HG02623 (cell line): ENCODE results near the gene TMEM176A.

Experiments used
- ATAC-seq: cut with Tn5 transposase; IDR thresholded peaks from one replicate; pipeline ENCODE4 v1.9.1; 2021; ENCODE audit warnings: moderate library complexity; ENCODE audit not compliant: unreplicated experiment

TMEM176A gene

DNA sequence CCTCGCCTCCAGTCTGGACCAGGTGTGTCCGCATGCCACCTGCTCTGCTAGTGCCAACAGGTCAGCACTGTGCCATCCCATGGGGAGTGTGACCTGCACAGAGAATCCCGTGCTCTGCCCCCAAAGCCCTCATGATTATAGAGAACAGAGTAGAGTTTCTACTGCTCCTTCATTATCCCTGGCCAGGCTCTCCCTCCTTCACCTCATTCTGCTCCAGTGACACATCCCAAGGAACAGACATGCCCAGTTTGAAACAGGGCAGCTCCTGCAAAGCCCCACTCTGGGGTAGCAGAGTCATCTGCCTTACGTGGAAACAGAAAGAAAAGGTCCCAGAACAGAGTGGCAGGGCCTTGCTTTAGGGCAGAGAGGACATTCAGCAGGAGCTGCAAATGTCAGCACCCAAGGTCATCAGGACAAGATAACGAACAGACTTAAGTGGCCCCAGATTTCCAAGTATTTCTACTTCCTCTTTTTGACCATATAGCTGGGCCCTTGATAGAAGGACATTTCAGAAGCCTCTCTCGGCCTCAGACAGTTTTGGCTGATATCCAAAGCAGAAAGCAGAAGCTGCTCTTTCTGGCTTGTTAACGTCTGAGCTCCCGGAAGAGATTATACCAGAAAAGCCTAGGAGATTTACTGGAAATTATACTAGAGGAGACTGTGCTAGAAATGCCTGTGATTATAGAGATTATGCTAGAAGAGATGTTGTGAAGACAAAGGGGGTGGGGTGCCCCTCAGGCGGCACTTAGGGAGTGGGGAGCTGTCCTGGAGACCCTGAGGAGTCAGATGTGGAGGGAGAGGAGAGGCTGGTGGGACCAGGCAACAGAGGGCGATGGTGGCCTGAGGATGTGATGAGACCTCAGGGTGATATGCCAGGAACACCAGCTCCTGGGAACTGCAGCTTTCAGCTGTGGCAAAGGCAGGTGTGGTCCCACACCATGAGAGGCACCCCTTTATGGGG lies 13.0 kb upstream of the TMEM176A start:
- ATAC-seq = no peak

DNA sequence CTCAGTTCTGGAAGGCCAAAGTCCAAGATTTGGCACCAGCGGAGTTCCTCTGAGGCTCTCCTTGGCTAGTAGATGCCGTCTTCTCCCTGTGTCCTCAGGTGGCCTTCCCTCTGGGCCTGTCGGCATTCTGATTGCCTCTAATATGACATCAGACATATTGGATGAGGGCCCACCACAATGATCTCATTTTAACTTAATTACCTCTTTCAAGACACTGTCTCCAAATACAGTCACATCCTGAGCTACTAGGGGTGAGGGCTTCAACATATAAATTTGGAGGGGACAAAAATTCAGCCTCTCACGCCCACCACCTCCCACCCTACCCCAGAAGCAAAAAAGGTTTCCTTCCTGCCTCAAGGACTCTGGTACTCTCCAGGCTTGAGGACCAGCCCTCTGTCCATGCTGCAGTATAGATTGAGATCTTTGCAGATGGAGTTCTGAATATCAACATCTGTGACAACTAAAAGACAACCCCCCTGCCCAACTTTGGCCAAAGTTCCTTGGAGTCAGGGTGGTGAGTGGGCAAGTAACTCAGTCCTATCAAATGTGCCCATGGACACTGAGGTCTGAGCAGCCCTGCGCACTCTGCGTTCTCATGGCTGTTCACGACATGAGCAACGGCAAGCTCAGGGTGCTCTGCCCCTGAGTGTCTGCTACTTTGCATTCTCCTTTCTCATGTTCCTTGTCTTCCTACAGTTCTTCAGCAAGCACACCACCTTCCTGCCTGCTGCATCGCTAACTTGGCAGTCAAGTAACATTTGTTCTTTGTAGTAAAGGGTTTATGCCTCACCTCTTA lies 11.9 kb upstream of the TMEM176A start:
- ATAC-seq = no peak

DNA sequence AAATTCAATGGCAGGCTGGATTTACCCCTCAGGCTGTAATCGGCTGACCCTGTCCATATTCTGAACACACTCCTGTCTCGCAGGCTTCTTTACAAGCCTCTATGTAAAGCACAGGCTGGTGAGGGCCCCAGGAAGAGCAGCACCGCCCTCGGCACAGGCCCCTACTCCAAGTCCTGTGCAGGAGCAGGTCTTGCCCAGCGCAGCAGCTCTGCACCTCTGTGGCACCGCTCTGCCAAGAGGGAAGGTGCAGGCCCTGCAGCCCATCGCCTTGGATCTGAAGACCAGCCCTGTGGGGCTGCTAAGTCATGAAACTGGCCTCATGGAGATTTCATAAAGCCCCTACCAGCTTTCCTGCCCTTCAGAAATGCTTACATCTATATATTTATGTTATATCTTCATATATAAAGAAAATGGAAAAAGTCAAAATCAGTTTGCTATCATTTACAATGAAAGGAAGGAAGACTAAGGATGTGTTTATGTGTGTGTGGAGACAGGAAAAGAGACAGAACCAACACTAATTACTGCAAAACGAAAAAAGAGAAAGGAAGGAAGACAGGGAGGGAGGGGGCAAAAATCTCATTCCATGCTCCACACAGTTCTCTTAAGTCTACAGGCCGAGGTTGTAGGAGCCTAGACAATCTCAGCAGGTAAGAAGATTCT lies 10.0 kb upstream of the TMEM176A start:
- no peak for ATAC-seq

DNA sequence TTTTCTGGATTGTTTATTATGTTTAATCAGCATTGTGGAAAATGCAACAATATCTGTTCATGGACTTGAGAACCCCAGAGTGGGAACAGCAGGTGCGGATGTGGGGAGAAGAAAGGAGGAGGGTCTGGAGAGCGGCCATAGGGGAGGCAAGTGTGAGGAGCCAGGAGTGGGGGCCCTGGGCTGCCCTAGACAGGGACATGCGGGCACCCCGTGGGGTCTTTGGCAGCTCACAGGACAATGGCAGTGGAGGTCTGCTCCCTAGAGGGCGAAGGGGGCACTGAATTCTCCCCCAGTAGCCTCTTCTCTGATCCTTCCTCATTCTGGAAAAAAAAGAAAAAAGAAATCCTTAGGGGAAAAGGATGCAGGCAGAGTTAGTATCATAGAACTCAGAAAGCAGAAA lies 9.3 kb upstream of the TMEM176A start:
- no peak for ATAC-seq

DNA sequence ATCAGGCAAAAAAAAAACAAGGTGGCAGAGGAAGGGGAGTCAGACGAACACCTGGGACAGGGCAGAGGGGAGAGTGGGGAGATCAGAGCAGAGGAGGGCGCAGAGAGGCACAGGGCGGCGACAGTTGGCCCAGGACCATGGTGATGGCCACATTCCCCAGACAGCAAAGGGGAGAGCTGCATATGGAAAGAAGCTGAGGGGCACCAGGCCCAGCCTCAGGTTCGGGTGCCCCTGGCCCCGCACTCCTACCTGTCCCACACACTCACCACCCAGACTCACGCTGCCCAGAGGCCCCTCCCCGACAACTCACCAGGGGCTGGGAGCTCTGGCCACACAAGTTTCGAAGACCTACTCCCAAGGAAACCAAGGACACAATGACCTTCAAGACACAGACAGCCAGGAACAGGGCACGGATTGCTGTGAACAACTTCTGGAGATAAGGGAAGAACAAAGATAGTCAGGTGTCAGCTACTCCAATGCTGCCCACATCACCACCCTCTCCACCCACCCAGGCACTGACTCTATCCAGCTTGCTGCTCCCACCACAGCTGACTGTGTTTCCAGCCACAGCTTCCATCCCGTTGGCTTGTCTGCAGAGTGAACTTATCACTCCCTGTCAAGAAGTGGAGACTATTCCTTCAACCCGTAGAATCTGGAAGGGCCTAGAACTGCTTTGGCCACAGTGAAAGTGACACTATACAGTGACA lies 8.7 kb upstream of the TMEM176A start:
- no peak for ATAC-seq

DNA sequence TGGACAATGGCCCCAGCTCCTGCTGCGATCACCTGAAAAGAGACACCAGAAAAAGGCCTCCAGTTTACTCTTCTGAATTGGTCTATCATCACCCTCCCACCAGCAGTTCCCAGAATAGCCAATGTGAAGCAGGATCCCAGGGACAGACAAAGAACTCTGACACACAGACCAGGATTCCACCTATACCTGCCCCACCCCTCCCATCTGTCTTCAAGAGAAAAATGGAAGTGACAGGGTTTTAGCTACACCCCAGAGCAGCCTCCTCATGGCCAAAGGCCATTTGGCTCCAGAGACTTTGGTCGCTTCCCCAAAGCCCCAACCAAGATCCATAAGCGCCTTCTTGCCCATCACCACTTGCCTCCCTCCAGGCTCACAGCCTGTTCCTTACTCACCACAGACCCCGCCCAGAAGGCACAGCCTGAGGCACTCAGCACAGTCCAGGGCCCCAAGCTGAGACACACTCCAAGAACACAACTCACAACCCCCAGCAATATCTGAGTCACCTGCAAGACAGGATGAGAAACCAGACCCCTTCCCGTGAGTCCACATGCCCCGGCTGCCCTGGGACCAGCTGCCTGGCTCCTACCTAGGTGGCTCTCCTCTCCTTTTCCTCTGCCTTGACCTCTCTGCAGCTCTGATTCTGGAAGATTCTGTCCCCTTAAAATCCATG lies 6.9 kb upstream of the TMEM176A start:
- no peak for ATAC-seq

DNA sequence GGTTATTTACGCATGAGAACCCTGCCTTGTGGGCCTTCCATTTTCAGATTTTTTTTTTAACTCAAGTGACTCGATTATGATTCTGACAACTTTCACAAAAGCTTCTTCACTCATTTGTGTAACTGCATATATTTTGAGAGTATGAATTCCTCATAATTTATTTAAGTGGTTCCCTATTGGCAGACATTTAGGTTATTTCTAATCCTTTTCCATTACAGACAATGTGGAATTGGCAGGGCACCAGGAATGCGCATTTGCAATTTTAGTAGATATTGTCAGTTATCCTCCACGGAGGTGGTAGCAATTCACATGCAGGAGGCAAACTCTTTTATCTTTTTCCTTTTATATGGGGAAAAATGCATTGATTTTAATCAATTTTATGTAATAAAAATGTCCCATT lies 2.9 kb upstream of the TMEM176A start:
- no peak for ATAC-seq

DNA sequence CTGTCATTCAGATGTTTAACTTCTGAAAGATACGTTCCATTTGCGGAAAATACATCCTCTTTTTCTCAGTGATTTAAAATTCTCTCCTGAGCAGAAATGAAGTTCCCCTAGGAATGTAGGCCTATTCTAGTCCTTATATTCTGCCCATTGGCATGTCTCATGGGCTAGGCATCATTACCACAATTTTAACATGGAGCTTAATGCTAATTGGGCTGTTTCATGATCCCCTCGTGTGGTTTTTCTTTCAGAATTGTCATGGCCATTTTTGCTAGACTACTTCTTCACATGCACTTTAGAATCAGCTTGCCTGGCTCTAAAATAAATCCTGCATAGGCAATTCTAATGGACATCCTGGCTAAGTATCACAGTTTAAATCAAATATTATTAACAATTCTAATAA lies 1.4 kb upstream of the TMEM176A start:
- ATAC-seq = no peak

DNA sequence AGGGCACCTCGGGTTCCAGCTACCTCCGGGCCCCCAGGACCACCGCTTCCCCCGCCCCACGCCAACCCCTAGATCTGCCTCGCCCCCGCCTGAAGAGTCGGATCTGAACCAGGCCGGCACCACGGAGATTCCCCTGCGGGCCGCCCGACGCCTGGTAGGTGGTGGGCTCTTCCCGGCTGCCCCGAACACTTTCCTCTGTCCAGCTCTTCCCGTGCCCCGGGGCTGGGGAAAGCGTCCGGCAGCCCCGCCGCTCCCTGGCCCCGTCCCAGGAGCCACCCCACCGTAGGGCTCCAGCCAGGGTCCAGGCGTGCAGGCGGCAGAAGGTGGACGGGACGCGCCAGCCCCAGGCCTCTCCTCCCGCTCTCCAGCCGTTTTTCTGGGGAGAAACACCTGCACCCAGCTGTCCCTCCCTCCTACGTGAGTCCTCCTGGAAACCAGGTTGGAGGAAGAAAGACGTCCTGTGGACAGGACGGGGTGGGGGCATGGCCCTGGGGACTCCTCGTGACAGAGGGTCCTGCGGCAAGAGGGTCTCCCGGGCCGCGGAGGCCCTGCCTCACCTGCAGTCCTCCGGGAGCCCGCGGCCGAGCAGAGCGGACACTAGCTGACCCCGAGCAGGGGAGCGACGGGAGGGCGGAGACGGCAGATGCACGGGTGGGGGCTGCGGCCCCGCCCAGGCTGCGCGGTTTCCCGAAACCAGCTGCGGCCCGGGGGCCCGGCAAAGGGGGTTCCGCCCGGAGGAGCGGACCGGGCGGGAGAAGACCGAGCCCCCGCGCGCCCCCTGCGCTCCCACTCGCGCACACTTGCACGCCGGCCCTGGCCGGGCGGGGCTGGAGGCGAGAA lies 608 bp upstream of the TMEM176A start, which contains the start of gene TMEM176B:
Gene TMEM176B (minus strand): TSS at position 624 of the 840 bp plus-strand sequence. CDS start 3,795 bp downstream, outside the sequence.
- no peak for ATAC-seq

DNA sequence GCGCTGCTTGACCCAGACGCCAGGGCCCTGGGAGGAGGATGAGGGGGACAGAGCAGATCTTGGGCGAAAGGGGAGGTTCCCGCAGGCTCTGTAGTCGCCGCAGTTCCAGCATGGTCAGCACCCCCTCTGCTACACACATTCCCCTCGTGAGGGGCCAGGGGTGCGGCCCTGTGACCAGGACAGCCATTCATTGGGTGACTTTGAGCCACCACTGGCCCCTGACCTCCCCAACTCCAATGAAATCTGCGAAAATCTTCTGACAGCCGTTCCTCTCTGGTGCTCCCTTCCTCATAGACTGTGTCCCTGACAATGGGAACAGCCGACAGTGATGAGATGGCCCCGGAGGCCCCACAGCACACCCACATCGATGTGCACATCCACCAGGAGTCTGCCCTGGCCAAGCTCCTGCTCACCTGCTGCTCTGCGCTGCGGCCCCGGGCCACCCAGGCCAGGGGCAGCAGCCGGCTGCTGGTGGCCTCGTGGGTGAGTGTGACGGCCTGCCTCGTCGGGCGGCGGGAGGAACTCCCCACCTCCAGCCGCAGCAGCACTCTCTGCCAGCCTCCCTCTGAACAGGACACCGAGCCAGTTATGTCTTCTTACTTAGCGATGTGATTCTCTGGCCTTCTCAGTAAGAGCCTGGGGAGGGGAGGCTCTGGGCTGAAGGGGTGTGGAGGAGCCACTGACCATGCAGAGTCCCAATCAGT lies 825 bp downstream of the TMEM176A start:
- no peak for ATAC-seq

DNA sequence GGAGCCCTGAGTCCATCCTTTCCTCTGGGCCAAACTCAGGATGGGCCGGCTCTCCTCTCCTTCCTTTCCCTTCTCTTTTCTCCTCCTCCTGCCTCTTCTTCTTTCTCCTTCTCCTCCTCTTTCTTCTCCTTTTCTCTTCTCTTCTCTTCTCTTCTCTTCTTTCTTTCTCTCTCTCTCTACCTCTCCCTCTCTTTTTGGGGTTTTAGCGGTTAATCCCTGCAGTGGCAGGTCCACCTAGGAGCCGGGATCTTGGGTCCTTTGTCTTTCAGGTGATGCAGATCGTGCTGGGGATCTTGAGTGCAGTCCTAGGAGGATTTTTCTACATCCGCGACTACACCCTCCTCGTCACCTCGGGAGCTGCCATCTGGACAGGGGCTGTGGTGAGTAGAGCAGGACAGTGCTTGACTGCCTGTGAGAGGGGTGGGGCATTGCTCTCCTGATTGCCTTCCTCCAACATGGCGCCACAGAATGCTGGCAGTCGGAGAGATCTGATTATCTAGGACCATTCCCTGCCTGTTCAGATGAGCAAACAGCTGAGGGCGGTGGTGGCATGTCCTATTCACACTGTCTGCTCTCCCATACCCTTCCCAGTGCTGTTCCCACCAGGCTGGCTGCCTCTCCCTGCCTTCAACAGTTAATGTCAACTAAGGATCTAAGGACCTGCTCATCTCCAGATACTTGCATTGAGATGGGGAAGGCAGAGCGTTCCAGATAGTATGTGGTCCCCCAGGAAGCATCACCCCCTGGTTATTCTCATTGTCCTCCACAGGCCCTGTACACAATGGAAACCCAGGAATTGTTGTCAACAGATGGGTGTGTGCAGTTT lies 1.6 kb downstream of the TMEM176A start:
- no peak for ATAC-seq

DNA sequence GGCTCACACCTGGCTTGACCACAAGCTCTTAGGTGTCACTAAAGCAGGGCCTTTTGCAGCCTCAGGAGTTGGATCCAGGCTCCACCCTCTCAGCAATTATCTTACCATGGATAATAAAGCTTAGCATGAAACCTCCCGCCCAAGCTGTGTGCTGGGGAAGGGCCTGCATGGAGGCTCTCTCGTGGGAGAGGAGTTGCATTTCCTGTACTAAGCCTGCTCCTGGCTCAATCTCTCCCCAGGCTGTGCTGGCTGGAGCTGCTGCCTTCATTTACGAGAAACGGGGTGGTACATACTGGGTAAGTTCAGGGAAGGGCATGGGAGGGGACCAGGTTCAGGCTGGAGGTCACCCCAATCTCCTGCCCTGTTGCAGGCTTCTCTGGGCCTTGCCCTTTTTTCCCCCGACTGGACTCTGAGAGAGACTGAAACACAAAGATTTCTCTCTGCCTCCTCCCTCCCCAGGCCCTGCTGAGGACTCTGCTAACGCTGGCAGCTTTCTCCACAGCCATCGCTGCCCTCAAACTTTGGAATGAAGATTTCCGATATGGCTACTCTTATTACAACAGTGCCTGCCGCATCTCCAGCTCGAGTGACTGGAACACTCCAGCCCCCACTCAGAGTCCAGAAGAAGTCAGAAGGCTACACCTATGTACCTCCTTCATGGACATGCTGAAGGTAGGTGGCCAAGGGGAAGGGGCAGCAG lies 2.7 kb downstream of the TMEM176A start:
- no peak for ATAC-seq

DNA sequence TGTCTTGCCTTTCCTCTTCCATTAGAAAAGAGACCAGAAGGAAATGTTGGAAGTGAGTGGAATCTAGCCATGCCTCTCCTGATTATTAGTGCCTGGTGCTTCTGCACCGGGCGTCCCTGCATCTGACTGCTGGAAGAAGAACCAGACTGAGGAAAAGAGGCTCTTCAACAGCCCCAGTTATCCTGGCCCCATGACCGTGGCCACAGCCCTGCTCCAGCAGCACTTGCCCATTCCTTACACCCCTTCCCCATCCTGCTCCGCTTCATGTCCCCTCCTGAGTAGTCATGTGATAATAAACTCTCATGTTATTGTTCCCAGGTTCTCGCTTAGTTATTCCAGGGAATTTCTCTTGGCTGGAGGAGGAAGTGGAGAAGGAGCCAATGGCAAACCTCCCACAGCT lies 4.2 kb downstream of the TMEM176A start:
- no peak for ATAC-seq

DNA sequence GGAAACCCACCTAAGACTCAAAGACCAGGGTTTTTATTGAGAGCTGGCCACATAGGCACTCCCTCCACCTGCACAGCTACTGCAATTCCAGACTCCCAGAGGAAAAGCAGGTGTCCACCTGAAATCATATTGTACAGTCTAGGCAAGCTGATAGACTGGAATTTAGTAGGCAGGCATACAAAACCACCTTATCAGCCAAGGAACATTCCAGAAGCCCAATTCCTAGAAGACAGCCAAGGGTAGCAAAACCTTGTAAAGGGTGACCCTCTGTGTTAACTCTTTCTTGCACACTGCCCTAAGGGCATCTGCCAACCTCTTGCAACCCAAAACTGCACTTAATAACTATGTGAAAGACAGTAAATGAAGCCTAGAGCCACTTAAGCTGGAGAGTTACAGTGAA lies 5.3 kb downstream of the TMEM176A start:
- no peak for ATAC-seq

DNA sequence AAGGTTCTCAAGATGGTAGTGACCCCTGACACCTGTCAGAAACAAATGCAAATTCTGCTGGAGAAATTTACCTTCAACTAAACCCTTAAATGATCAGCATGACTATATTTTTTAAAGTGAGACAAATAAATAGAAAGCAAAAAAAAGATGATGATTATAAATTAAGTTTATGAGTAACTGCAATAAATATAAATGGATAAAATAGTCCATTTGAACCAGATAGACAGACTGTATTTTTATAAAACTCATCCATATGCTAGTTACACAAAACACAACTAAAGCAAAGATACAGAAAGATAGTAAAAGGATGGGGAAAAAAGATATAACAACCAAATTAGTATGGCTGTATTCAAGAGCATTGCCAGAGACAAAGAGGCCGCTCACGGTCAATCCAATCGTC lies 5.9 kb downstream of the TMEM176A start:
- ATAC-seq = no peak

DNA sequence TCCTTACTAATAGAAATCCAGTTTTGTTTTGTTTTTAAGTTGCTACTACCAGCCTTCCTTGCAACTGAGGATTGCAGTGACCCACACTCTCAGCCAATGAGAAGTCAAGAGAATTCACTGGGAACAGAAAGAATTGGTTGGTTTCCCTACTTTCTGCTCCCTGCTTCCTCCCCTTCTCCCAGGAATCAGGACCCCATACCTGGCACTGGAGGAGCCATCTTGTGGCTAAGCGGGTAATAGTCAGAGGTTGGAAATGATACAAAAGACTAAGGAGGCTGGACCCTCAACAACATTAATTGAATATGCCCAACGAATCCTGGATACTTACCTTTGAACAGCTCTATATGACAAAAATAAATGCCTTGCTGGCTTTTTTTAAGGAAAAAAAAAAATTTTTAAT lies 6.3 kb downstream of the TMEM176A start:
- no peak for ATAC-seq
